ENCODE measurements around the gene MLLT10.

- no peak for TF ChIP-seq TCF12 (IDR thresholded peaks at IDR 0.05; ENCODE audit: low read depth, low read length)
- TF ChIP-seq CEBPB (IDR thresholded peaks at IDR 0.05; ENCODE audit: low read depth, low read length): no peak
- TF ChIP-seq EP300 (IDR thresholded peaks at IDR 0.05; ENCODE audit: borderline replicate concordance in 1 of 2, low read depth in 2 of 2, low read length in 2 of 2): no peak
- peak; percentile 82 for TF ChIP-seq POLR2AphosphoS5 (IDR thresholded peaks at IDR 0.05; ENCODE audit: low read depth, low read length)
- TF ChIP-seq CHD2 (IDR thresholded peaks at IDR 0.05; ENCODE audit: low read length): no peak
- no peak for TF ChIP-seq RNF2 (IDR thresholded peaks at IDR 0.05; ENCODE audit: borderline replicate concordance, low read depth, low read length, missing control alignments, poor library complexity, severe bottlenecking)
- TF ChIP-seq, protein P1, sequence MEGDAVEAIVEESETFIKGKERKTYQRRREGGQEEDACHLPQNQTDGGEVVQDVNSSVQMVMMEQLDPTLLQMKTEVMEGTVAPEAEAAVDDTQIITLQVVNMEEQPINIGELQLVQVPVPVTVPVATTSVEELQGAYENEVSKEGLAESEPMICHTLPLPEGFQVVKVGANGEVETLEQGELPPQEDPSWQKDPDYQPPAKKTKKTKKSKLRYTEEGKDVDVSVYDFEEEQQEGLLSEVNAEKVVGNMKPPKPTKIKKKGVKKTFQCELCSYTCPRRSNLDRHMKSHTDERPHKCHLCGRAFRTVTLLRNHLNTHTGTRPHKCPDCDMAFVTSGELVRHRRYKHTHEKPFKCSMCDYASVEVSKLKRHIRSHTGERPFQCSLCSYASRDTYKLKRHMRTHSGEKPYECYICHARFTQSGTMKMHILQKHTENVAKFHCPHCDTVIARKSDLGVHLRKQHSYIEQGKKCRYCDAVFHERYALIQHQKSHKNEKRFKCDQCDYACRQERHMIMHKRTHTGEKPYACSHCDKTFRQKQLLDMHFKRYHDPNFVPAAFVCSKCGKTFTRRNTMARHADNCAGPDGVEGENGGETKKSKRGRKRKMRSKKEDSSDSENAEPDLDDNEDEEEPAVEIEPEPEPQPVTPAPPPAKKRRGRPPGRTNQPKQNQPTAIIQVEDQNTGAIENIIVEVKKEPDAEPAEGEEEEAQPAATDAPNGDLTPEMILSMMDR (IDR thresholded peaks at IDR 0.05; ENCODE audit: control extremely low read depth in 1 of 3, insufficient read depth in 1 of 3, low read depth in 1 of 3, low read length in 3 of 3): no peak
- no peak for TF ChIP-seq SIN3A (conservative IDR thresholded peaks at IDR 0.05 in 1 of 2, IDR thresholded peaks at IDR 0.05 in 1 of 2; ENCODE audit: low read depth in 1 of 2, low read length in 2 of 2)
Observed at GRCh38 chr10:21526188-21526859, 7.7 kb upstream of the MLLT10 start.
